NK-92 (cell line): ENCODE data around the gene SOX6.

ENCODE experiments used
- DNase-seq: peaks from one replicate; lab custom pipeline; 2025; ENCODE audit not compliant: unreplicated experiment; lab: John Stamatoyannopoulos, UW

Gene SOX6

DNA sequence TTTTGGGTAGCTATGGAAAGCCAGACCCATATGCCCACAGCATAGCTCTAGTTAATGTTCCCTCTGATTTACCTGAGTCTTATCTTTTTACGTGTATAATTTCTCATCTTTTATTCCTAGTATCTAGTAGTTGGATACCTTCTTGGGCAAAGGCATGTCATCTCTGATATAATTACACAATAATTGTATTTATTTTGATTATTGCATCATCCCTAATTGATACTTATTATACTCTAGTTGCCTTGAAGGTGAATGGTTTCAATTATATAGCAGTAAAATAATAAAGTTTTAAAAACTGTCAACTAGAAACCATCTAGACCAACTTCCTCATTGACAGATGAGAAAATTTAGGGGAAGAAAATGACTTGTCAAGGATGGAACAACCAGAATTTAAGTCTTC lies 347.3 kb downstream of the SOX6 start:
- DNase-seq: no peak

DNA sequence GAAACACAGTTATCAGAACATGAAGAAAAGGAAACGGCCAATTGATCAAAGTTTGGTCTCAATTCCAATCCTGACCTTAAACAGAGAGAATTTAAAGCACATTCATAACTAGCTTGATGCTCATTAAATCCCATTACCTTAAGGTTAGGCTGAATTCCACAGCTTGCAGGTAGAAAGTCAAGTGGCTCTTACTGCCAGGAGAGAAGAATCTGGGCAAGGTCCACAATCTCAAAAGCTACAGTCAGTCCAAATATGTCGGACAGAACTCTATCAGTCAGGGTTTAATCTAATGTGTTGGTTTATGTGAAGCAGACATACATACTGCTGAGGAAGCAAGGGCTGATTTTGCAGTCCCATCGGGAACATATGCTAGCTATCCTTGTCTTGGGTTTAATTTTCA lies 348.8 kb downstream of the SOX6 start:
- DNase-seq: no peak

DNA sequence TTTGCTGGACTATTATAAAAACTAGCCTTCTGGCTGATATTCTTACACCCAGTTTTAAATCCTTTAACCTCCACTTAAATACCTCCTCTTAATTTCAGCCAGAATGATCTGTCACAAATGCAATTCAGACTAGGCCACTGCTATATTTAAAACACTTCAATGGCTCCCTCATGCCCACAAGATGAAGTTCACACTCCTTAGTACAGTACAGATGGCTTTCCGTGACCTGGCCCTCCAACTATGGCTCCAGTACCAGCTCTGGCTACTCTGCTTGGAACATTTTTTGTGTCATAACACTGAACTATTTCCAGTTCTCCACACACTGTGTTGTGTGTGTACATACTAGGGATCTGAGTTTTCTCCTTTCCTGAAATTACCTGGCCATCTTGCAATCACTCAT lies 353.4 kb downstream of the SOX6 start:
- no peak for DNase-seq

DNA sequence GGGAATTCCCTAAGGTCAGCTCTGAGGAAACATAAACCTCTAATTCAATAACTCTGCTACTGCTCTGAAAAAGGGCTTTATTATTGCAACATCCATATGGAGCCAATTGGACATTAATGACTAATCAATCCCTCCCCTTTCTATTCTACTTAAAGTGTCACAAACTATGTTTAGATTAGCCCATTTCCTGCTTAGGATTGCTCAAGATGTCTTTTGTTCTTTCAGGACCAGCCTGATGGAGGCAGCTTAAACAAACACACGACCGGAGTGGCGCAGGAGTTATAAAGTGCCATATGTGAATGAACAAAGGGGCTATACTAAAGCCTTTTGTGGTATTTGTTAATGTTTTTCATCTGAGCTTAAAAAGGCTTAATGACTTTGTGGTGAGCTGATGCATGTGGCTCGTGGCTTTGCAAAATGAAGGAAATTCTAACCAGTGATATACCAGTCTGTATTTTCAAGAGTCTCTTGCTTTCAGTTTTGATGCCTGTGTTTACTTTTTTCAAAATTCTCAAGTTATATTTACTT lies 354.4 kb downstream of the SOX6 start:
- no peak for DNase-seq

DNA sequence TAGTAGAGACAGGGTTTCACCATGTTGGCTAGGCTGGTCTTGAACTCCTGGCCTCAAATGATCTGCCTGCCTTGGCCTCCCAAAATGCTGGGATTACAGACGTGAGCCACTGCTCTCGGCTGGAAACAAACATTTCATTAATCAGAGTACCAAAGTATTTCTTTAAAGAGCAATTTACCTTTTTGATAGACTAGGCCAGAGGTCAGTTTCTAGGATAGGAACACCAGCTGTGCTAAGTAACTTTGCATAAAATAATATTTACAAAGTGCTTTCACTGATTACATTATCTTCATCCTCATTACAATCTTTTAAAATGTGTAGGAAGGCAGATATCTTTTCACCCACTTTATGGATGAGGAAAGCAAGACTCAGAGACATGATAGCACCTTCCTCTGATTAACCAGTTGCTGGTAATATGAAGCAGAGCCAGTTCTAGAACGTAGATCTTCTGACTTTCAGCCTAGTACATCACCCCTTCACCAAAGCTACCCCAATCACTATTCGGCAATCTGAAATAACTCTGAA lies 355.2 kb downstream of the SOX6 start:
- no peak for DNase-seq

DNA sequence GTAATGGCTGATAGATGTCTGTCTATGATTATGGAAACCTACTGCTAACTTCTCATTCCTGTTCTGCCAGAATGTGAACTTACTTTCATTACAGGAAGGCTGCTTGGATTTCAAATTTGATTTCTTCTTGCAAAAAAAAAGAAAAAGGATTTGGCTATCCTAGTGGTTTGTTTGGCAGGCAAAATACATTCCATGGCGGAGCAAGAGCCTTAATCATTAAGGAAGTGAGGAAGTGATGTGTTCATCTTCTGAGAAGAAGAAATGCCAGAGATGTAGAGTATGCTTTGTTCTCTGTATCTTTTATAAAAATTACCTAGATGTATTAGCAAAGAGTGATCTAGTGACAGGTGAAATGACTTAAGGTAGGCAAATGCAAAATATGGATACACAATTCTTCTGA lies 356.3 kb downstream of the SOX6 start:
- no peak for DNase-seq

DNA sequence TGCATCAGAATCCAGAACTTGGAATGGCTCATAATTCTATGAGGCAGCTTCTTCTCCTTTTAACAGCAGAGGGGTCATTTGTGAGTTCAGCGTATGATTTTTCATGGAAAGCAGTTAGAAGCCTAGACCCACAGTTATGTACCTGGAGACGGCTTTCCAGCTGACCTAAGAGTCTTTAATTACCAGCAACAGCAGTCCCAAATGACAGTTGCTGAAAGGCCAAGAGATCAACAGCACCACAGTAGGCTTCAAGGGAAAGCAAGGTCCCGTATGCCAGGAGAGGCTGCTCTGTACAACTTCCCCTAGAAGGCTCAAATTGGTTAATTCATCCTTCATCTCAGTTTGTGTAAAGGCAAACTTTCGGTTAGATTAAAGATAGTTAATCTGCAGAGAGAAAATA lies 363.0 kb downstream of the SOX6 start:
- DNase-seq: no peak

DNA sequence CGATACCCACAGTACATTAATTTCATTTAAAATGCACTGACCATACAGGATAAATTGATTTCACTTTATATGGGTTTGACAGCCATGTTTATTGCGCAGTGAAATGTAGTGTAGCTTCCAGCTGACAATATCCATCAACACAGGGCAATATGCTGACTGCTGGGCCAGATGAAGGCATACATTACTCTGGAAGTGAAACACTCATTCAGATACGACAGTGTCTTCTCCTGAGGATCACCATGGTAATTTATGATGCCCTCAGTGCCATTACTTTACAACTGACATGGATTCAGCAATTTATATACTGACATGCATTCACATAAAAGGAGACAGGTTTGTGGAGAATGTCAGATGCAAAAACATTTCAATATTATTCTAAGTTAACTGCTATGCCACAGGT lies 365.1 kb downstream of the SOX6 start:
- no peak for DNase-seq

DNA sequence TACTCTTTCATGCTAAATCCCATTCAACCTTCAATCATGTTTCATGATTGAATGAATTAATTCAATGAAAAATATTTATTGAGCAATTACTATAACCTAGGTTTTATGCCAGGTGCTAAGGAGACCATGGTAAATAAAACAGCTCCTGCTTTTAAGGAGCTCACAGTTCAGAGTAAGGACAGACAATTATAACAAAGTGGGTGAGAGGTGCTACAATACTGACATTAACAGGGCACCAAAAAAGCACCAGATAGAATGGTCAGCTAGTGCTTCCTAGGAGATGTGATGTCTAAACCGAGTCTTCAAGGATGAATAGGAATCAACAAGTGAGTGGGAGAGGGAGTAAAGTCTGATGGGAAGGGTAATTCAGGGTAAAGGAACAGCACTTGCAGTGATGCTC lies 366.7 kb downstream of the SOX6 start:
- DNase-seq: no peak

DNA sequence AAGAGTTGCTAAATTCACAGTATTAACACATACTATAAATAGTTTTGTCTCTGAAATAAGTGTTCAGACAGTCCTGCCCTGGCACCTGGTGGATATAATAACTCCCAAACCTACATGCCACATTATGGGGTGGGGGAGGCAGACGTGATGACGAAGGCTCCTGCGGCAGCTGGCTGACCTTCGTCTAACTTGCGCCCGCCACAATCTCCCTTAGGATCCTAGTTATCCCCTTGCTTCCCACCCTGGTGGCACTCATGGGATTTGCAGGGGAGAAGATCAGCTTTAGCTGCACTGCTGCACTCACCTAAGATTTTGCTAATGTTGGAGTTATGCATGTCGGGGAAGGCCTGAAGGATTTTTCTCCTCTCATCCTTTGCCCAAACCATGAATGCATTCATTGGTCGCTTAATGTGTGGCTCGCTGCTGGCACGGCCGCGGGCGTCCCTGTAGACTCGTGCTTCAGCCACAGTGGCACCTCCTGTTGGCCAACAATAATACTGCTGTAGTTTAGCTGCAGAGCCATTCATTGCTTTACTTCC lies 367.6 kb downstream of the SOX6 start:
- DNase-seq: no peak

DNA sequence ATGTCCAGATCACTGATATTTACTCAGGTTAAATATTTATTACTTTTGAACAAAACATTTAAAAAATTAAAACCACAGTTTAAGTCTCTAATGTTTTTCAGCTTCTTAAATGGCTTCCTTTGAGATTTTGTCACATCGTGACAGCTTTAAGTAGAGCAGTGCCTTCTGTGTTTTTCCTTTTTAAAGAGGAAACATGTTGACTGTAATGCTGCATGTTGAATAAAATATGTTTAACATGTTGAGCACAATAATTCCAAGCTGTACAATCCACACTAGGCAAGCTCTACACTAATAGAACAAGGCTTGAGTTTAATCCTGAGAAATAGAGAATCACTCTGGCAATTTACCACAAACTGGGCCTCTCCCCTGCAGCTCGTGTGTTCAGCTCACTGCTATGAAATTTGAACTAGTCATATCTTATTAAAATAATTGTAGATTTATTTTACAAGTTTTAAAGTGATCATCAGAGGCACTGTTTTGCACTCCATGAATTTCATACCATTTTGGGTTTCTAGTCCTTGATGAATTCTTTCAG lies 368.3 kb downstream of the SOX6 start:
- no peak for DNase-seq

DNA sequence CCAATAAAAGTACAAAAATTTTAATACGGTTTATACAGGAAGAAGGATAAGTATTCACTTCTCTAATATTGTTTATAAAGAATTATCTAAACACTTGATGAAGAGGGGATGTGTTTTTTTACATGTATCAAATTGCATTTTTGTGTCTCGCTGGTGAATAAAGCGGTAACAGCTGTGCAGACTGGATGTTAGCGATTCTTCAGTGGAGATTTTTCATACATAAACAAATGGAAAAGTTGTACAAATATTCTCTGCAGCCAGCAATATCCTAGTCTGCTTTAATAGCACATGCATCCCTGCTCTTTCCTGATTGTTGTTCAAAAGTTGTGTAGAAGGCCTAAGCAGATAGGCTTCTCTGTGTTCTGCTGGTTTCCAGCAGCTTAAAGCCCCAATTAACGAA lies 369.3 kb downstream of the SOX6 start:
- DNase-seq: no peak

DNA sequence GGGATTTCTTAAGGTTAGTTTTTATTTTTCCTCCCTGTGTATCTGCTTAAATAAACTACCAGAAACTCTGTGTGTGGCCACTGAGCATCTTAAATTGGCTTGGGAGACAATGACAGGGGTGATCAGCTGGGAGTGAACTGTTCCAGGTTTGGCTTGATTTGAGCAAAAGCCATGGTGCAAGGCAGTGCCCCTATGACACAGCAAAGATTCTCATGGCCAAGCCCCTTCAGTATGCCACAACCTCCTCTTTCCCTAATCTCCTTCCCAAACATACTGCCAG lies 370.5 kb downstream of the SOX6 start:
- no peak for DNase-seq

DNA sequence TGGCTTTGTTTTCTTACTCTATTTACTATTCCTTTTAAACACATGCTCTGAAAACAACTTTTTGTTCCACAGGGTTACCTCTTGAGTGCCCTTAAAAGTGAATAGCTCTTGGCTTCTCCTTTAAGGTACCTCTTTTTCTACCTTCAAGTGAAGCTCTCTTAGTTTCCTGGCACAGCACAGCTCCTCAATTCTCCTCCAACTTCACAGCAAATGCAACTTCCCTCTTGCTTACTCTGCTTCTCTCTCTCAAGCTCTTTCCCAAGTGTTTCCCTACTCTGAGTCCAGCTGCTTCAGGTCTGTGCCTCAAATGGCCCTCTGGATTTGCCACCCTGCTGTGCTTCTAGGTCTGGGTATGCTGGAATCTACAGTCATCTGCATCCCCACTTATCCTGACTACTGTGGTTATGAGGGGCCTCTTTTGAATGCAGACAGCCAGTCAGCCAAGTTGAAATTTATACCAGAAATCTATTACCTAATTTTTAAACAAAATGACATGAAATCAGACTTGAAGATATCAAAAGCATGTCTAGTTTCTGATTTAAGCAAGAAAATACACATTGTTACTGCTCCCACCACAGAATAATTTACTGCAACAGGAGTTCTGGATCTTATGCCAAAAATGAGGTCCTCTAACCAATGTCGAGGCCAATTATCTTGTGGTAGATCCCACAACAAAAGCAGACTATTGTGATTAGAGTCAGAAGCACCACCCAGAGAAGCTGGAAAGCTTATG lies 371.1 kb downstream of the SOX6 start:
- no peak for DNase-seq

DNA sequence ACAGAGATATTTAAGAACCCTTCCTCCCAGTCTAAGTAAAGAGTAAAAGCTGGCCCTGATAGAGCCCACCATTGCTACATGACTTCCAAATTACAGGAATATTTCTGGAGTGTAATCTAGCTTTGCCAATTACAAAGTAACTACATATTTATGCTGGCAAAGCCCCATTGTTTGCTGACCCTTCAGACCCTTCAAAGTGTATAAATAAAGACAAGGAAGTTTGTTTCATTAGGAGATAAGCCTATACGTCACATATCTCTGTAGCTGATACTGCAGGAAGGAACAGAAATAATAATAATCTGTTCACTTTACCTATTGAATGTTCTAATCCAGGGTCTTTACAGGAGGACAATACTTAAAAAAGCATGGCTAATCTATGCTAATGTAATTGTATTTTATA lies 375.1 kb downstream of the SOX6 start:
- no peak for DNase-seq

DNA sequence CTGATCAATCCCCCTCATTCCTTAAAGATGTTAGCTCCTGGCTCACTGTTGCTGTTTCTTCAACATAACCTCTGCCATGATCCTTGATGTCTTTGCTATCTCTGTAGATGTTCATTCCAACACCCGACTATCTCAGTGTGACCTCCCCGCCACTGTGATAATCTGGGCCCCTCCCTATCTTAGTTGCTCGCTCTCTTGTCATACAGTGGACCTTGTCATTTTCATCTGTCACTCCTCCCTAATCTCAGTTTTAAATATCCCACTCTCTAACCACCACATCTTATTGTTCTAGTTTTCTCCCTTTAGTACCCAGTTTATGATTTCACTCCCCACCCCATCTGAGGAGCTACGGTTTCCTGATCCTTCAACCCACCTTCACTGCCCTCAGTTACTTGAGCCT lies 379.2 kb downstream of the SOX6 start:
- DNase-seq: no peak

DNA sequence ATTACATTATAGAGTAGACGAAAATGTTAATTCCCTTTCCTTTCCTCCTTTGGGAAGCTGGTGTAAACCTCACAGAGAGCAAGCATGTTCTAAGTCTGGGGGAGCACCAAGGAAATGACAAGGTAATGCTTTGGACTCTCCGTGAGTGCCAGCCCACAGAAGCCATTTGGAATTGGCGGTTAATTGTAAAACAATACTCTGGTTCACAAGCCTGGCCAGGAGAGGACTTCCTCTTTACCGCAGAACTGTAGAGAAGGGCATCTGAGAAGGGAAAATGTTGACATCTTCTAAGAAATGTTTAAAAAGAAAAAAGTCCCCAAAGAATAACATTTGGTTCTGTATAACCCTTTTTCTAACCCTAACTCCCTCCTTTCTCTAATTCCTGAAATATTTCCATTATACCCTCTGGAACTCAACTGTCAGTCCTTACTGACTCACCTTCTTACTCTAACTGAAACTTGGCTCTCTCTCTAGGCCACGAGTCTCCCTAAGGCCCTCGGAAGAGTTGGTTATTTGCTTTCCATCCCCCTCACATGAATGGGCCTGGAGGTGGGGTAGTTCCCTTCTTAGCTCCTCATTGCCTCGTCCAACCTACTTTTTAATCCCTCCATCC lies 379.8 kb downstream of the SOX6 start:
- DNase-seq: no peak

DNA sequence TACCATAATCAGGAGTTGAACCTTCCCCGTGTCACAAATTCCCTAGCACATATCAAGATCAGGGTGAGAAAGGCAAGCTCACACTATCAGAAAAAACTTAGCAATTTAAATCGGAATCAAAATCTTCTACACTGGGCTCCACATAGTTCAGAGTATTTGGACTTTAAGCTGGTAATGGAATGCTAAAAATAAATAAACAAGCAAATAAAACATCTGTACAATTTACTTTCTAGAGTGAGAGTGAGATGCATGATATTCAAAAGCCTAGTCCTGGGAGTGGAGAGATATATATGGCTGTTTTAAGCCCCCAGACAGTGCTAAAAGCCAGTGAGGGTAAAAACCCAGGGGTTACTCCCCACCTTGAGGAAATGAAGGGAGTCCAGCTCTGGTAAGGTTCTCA lies 380.6 kb downstream of the SOX6 start:
- no peak for DNase-seq

DNA sequence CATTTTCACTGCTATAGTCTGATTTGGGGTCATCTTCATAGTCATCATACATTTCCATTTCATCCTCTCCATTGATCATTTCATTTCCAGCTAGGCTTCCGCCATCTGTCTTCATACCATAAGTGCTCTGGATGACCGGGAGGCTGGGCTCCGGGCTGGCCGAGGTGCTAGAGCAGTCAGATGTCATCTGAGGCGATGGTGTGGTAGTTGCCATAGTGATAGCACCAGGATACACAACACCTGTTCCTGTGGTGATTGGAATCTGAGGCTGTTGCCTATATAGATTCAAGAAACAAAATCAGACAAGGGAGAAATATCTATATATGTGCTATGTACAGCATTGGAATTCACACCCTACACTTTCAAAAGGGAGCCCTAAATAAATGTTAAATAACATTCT lies 383.5 kb downstream of the SOX6 start:
- DNase-seq: no peak

DNA sequence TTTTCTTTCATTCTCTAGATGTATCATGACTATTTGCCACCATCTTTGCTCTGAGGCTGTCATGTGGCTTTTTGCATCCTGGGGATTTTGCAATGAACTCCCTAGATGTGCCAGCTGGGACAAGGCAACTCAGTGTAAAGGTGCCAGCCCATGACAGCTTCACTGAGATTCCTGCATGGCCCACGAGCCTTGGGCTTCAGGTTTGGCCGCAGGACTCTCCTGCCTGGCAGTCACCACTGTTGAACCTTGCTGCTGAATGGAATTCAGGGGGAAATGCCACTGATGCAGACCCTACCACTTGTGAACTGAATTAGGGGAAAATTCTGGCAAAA lies 385.2 kb downstream of the SOX6 start:
- no peak for DNase-seq

DNA sequence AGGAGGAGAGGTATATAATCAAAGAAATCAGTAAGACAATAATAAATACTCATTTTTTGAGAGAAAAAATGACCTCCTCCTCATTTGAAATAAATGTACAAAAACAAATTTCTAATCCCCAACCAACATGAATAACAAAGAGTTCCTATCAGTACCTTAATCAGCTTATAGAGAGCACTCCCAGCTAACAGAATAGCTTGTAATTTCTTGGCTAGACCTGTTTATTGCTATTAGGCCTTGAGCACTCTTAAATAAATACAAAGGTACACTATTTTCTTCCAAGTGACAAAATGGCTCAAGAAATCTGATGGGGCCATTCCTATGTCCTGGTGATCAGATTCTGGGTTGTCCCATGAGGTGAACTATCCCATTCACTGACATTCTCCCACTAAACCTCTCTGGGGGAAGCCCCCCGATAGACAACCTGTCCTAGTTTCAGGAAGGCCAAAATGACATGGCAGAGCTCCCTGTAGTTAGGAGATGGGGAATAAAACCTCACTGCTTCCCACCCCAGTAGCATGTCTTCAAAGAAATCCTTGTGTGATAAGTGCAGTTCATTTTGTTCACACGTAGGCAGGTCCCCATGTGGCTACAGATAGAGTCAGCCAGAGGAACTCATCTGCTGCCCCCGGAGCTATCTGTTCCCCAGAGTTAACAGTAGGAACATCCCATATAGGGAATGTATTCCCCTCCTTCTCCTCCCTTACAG lies 385.7 kb downstream of the SOX6 start:
- DNase-seq: no peak
